Caco-2 (cell line): ENCODE data around the gene PAPSS2. TPM values are rescaled to one million over a fixed set of nuclear protein-coding genes. Genes with fewer than 3 reads are reported as not detected.

Experiments
- BruUV-seq: library from RNA; stranded (reverse); fragments of 400-500 nt; replicated peaks from 2 replicates; lab custom pipeline; 2021; lab: Mats Ljungman, UMichigan
- CTCF ChIA-PET: fragments of 300-600 bp; sonication (Branson Sonifier 250); formaldehyde crosslinking; loops from one replicate; lab custom pipeline; 2022; ENCODE audit warnings: antibody characterized with exemption; lab: Charles Lee
- POLR2A ChIA-PET: fragments of 300-600 bp; sonication (Branson Sonifier 250); formaldehyde crosslinking; loops from one replicate; lab custom pipeline; 2022; ENCODE audit warnings: antibody characterized with exemption; lab: Charles Lee
- DNase-seq, 2 experiments: peaks; one replicate each; pipeline versions ENCODE4 v3.0.0 to v3.0.0-alpha.2; 2020 to 2022
- H3K27me3 ChIP-seq: replicated peaks from 2 replicates; pipeline ENCODE4 v1.6.0; 2011; ENCODE audit warnings: low read length; ENCODE audit not compliant: control insufficient read depth, insufficient read depth
- H3K36me3 ChIP-seq: 2 replicates; pipeline ENCODE4 v1.5.1; 2011; ENCODE audit warnings: low read length; ENCODE audit not compliant: control insufficient read depth, insufficient read depth
- H3K4me1 ChIP-seq: fragments of 250-450 bp; sonication (Bioruptor Pico); 2 replicates; pipeline ENCODE4 v1.5.1; 2020; ENCODE audit warnings: mild to moderate bottlenecking
- H3K4me3 ChIP-seq: 2 replicates; pipeline ENCODE4 v1.5.1; 2011; ENCODE audit warnings: low read depth, mild to moderate bottlenecking, control low read depth, low read length
- H3K9me3 ChIP-seq: fragments of 250-450 bp; sonication (Bioruptor Pico); 2 replicates; pipeline ENCODE4 v1.5.1; 2020; ENCODE audit warnings: mild to moderate bottlenecking, moderate library complexity
- H3K27ac Mint-ChIP-seq: one replicate; pipeline ENCODE4 v1.8.0; 2022; ENCODE audit warnings: mixed read lengths; ENCODE audit not compliant: unreplicated experiment
- H3K27me3 Mint-ChIP-seq: one replicate; pipeline ENCODE4 v1.8.0; 2022; ENCODE audit warnings: mixed read lengths; ENCODE audit not compliant: insufficient read depth, unreplicated experiment
- H3K36me3 Mint-ChIP-seq: one replicate; pipeline ENCODE4 v1.8.0; 2022; ENCODE audit warnings: mild to moderate bottlenecking, mixed read lengths; ENCODE audit not compliant: insufficient read depth, unreplicated experiment
- H3K4me1 Mint-ChIP-seq: one replicate; pipeline ENCODE4 v1.8.0; 2022; ENCODE audit warnings: low read depth, mixed read lengths; ENCODE audit not compliant: unreplicated experiment
- H3K4me3 Mint-ChIP-seq: one replicate; pipeline ENCODE4 v1.8.0; 2022; ENCODE audit warnings: mild to moderate bottlenecking, moderate library complexity, mixed read lengths; ENCODE audit not compliant: unreplicated experiment
- H3K9me3 Mint-ChIP-seq: one replicate; pipeline ENCODE4 v1.8.0; 2022; ENCODE audit warnings: mixed read lengths; ENCODE audit not compliant: unreplicated experiment
- intact Hi-C: fragments of 100-400 bp; cut with micrococcal nuclease; formaldehyde crosslinking; loops from one replicate; pipeline ENCODE4 v1.10.0; 2022; ENCODE audit not compliant: unreplicated experiment
- total RNA-seq: library from RNA; stranded (reverse); gene quantifications from 2 replicates; pipeline ENCODE4 v1.2.3, GENCODE V29; 2022
- TF ChIP-seq, protein P1 (sequence below), 2 experiments: fragments of 200-600 bp in 1 of 2; IDR thresholded peaks; 1 replicate in 1 of 2; 2 replicates in 1 of 2; pipeline versions ENCODE4 v1.5.1 to v1.8.0; 2011 to 2022; ENCODE audit warnings: antibody characterized with exemption in 1 of 2, control low read depth in 1 of 2, inconsistent platforms in 1 of 2, low read depth in 1 of 2, low read length in 1 of 2, mild to moderate bottlenecking in 1 of 2, moderate library complexity in 1 of 2; ENCODE audit not compliant: insufficient read depth in 1 of 2, severe bottlenecking in 1 of 2, unreplicated experiment in 1 of 2

Gene PAPSS2
- total RNA-seq, 1 experiment from 2014 or later: 4.3 TPM

DNA sequence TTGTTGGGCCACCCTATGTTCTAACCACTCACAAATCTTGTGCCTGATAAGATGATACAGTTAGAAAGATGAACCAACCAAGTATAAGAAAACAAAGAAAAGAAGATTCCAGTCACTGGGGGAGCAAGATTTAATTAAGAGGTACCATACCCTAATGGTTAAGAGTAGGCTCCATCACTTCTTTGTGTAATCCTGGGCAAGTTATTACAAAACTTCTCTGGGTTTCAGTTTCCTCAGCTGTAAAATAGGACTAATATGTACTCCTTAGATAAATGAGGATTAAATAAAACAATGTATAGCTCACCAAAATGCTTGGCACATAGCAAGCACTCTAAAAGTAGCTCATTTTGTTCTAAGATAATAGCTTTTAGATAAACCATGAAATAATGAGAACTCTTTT lies 99.9 kb downstream of the PAPSS2 start:
- Histone ChIP-seq H3K27me3 (no peaks in the 10 kb centered on the region), H3K9me3 (no peaks in the 10 kb centered on the region), H3K4me3 (no peak overlapping the region), H3K36me3 (no peaks in the 10 kb centered on the region), H3K4me1 (peaks cover 17% of the 10 kb centered on the region)
- intact Hi-C loops: no loop called here
- H3K9me3 Mint-ChIP-seq: no peaks in the 10 kb centered on the region
- no peak for DNase-seq
- CTCF ChIA-PET: interaction anchor here (0.9 kb wide), 1 partner anchor 27 kb away, joined by 4 read pairs; no protein-coding TSS in a partner anchor
- peaks cover 8% of the 10 kb centered on the region for H3K36me3 Mint-ChIP-seq
- POLR2A ChIA-PET: no interaction called here
- H3K27ac Mint-ChIP-seq: no peak overlapping the region
- TF ChIP-seq, protein P1, sequence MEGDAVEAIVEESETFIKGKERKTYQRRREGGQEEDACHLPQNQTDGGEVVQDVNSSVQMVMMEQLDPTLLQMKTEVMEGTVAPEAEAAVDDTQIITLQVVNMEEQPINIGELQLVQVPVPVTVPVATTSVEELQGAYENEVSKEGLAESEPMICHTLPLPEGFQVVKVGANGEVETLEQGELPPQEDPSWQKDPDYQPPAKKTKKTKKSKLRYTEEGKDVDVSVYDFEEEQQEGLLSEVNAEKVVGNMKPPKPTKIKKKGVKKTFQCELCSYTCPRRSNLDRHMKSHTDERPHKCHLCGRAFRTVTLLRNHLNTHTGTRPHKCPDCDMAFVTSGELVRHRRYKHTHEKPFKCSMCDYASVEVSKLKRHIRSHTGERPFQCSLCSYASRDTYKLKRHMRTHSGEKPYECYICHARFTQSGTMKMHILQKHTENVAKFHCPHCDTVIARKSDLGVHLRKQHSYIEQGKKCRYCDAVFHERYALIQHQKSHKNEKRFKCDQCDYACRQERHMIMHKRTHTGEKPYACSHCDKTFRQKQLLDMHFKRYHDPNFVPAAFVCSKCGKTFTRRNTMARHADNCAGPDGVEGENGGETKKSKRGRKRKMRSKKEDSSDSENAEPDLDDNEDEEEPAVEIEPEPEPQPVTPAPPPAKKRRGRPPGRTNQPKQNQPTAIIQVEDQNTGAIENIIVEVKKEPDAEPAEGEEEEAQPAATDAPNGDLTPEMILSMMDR (IDR thresholded peaks at IDR 0.05; ENCODE audit: insufficient read depth in 1 of 2, low read depth in 1 of 2, low read length in 1 of 2, severe bottlenecking in 1 of 2, unreplicated experiment in 1 of 2): no peak
- H3K27me3 Mint-ChIP-seq: no peaks in the 10 kb centered on the region
- peaks cover under 1% of the 10 kb centered on the region for H3K4me1 Mint-ChIP-seq
- BruUV-seq: no TSS peak
- no peak overlapping the region for H3K4me3 Mint-ChIP-seq

DNA sequence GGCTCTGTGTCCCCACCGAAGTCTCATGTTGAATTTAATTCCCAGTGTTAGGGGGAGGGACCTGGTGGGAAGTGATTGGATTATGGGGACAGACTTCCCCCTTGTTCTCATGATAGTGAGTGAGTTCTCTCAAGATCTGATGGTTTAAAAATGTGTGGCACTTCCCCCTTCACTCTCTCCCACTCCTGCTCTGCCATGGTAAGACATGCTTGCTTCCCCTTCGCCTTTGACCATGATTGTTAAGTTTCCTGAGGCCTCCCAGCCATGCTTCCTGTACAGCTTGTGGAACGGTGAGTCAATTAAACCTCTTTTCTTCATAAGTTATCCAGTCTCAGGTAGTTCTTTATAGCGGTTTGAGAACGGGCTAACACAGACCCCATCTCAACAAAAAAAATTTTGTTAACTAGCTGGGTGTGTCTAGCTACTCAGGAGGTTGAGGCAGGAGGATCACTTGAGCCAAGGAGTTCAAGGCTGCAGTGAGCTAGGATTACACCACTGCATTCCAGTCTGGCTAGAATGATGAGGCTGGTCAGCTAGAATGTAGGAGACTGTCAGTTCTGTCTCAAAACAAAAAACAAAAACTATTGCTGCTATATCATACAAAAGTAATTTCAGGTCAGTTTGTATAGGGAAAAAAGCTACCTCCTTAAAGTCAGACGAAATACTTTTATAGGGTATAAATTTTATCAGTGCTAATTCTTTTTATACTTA lies 100.7 kb downstream of the PAPSS2 start:
- TF ChIP-seq, protein P1 (IDR thresholded peaks at IDR 0.05; ENCODE audit: insufficient read depth in 1 of 2, low read depth in 1 of 2, low read length in 1 of 2, severe bottlenecking in 1 of 2, unreplicated experiment in 1 of 2): no peak
- Histone ChIP-seq H3K4me3 (no peak overlapping the region), H3K4me1 (peaks cover 17% of the 10 kb centered on the region), H3K9me3 (no peaks in the 10 kb centered on the region), H3K36me3 (no peaks in the 10 kb centered on the region), H3K27me3 (no peaks in the 10 kb centered on the region)
- peaks cover 6% of the 10 kb centered on the region for H3K4me1 Mint-ChIP-seq
- no peaks in the 10 kb centered on the region for H3K27me3 Mint-ChIP-seq
- BruUV-seq: no TSS peak
- no peaks in the 10 kb centered on the region for H3K9me3 Mint-ChIP-seq
- no peak overlapping the region for H3K4me3 Mint-ChIP-seq
- no peak overlapping the region for H3K27ac Mint-ChIP-seq
- ChIA-PET POLR2A (no interaction called here), CTCF (interaction anchor here (0.7 to 0.9 kb wide), 2 partner anchors 28 to 99 kb away, joined by 3 to 4 read pairs; no protein-coding TSS in a partner anchor)
- no peak for DNase-seq
- intact Hi-C loops: no loop called here
- H3K36me3 Mint-ChIP-seq: peaks cover 16% of the 10 kb centered on the region

DNA sequence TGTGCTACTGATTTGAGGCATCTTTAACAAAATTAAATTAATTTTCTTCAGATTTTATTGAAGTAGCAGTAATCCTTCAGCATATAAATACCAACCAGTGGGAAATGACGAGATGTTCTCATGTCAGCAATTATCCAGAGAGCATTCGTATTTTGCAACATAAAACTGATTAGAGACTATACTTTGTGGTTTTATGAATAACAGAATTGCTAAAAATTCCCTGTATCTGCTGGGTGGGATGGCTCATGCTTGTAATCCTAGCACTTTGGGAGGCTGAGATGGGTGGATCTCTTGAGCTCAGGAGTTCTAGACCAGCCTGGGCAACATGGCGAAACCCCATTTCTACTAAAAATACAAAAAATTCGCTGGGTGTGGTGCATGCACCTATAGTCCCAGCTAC lies 101.5 kb downstream of the PAPSS2 start:
- no peak overlapping the region for H3K4me3 Mint-ChIP-seq
- Histone ChIP-seq H3K4me1 (peaks cover 17% of the 10 kb centered on the region), H3K4me3 (no peak overlapping the region), H3K36me3 (no peaks in the 10 kb centered on the region), H3K9me3 (no peaks in the 10 kb centered on the region), H3K27me3 (no peaks in the 10 kb centered on the region)
- no TSS peak for BruUV-seq
- no peak for DNase-seq
- no peaks in the 10 kb centered on the region for H3K9me3 Mint-ChIP-seq
- no peak overlapping the region for H3K27ac Mint-ChIP-seq
- no peaks in the 10 kb centered on the region for H3K27me3 Mint-ChIP-seq
- ChIA-PET CTCF (no interaction called here), POLR2A (no interaction called here)
- TF ChIP-seq, protein P1 (IDR thresholded peaks at IDR 0.05; ENCODE audit: insufficient read depth in 1 of 2, low read depth in 1 of 2, low read length in 1 of 2, severe bottlenecking in 1 of 2, unreplicated experiment in 1 of 2): no peak
- H3K4me1 Mint-ChIP-seq: peaks cover 6% of the 10 kb centered on the region
- H3K36me3 Mint-ChIP-seq: peaks cover 12% of the 10 kb centered on the region
- intact Hi-C loops: no loop called here
